Glomerular visceral epithelial cell (primary cell): ENCODE data around the gene OR10A3.

Source experiments
- DNase-seq: peaks from one replicate; pipeline ENCODE4 v3.0.0-alpha.2; 2016; ENCODE audit errors: extremely low spot score

The OR10A3 gene

DNA sequence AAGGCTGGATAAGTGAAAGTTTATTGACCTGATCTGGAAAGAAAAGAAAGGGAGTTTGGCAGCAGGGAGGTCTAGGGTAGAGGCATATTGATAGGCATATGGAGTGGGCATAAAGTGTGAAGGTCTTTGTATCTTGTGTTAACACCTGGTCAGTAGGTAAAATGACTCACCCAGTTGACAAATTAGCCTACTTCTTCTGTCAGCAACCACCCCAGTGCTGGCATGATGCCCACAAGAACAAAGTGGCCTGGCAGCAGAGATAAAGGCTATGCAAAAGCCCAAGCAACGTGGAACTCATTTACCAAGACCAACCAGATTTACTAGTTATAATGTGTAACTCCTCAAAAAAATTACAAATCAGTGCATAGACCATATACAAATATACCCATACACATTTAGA is 4.9 kb downstream of the OR10A3 start:
- no peak for DNase-seq

GRCh38 chr11:7931168-7931567 is 10.3 kb downstream of the OR10A3 start, which contains the start of gene OR10A6:
Gene OR10A6 (minus strand): TSS chr11:7931268. CDS start chr11:7928662, 2,606 bp downstream.
- no peak for DNase-seq

DNA sequence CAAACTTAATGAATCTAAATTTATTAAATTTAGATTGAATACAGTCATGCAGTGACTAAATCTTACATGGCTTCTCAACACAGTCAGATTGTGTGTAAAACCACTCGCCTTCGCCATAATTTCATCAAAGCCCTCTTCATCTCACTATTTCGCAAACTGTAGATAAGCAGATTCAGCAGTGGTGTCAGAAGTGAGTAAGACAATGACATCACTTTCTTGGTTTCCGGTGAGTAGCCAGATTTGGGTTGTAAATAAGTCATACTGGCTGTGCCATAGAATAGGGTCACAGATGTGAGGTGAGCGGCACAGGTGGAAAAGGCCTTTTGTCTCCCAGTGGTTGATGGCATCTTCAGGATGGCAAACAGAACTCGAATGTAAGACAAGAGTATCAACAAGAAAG is 13.9 kb downstream of the OR10A3 start:
- DNase-seq = no peak

- no peak for DNase-seq
Measured at GRCh38 chr11:7924536-7924935, 17.0 kb downstream of the OR10A3 start.

GRCh38 chr11:7918141-7918540 is 23.4 kb downstream of the OR10A3 start:
- DNase-seq = no peak

GRCh38 chr11:7911011-7911410 is 30.5 kb downstream of the OR10A3 start:
- no peak for DNase-seq

DNA sequence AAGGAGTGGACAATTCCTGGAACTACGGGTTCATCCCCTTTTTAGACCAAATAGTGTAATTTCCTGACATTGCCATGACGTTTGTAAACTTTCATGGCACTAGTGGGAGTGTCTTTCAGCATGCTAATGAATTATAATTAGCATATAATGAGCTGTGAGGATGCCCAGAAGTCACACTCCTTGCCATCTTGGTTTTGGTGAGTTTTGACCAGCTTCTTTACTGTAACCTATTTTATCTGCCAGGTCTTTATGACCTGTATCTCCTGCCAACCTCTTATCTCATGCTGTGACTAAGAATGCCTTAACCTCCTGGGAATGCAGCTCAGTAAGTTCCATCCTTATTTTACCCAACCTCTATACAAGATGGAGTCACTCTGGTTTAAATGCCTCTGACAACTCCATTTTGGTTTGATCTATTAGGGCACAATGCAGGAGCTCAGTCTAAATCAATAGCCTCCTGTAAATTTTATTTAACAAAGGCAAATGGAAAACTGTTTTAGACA is 31.2 kb downstream of the OR10A3 start:
- DNase-seq = no peak

DNA sequence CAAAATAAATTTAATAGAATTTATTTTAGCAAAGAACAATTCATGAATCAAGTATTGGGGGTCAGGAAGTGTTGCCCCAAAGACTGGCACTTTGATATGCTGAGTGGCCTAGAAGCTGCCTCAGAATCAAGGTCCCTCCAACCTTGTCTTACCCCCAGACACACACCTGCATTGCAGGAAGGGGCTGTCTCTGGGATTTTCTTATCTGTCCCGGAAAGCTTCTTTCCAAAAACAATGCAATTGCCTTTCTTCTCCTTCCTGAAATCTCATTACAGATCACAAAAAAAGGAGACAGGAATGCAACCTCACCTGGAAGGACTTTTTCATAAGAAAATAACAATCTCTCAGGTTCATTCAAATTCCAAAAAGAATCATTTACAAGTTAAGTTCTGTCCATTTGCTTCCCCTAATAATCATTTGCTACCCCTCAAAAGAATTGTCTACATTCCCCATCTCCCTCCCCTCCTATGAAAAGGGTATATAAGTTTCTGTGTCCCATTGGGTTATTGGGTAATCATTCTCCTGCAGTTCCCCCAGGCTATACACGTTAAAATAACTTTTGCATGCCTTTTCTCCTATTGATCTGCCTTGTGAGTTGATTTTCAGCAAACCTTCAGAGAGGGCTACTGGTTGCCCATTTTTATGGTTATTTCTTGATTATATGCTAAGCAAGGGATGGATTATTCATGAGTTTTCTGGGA is 31.8 kb downstream of the OR10A3 start:
- DNase-seq = no peak

DNA sequence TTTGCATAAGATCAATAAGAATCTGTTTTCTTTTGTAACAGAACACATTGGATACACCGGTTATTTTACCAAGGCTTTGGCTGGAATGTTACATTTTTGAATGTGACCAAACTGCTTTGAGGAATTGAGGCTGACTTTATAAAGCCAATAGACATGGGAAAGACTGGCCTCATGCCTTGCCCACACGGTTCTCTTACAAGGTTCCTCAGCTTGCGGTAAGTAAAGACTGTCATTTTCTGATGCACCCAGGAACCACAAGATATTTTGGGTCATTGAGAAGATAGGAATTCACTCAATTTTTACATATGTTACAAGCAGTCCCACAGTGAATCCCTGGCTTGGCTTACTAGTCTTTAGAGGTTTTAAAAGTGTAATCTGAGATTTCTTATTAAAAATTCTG is 34.4 kb downstream of the OR10A3 start:
- DNase-seq = no peak

DNA sequence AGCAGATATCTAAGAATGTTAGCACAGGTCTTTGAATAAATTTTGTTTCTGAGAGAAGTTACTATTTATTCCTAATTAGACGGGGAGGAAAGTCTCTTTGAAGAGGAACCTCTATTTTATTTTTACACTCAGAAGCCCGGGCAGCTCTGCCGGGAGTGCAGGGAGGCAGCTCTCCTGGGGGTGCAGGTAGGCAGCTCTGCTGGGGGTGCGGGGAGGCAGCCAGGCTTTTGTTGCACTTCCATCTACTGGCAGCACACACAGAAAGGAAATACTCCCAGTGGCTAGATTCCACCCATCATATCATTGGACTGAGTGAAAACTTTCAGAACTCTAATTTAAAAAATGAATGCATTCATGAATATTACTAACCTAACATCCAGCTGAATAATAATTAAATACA is 35.0 kb downstream of the OR10A3 start:
- DNase-seq = no peak

DNA sequence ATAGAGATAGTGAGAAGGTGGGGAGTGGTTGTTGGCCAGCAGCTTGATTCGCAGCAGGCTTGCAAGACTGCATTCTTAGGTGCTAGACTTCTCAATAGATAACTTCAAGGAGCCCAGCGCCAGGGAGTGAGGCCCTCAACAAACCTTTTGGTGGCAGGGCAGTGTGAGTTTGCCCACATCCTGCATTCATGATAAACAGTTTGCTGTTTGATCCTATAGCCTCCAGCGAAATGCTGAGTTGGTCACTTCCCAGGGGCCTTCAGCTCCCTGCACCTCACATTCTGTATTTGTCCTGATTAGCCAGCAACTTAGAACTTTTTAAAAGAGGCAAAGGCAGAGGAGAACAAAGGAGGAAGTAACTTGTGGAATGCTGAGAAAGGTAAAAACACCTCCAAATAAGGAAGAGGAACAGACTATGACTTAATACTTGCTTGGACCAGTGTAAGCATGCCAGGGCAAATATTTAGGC is 35.5 kb downstream of the OR10A3 start:
- DNase-seq = no peak

DNA sequence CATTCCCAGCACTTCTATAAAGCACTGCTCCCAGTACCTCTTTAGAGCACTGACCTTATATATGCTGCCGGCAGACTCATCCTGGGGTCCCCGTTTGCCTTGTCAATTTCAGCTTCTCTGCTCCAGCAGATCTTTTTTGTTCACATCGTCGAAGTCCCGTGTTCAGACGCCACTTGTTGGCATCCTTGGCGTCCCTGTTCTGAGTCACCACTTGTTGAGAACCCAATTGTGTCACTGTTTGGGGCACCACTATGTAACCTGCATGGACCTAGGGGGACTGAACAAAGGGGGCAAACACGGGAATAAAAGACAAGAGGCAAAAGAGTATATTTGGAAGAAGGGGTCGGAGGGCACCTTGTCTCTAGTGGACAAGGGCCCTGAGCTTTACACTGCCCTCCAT is 36.0 kb downstream of the OR10A3 start:
- no peak for DNase-seq

DNA sequence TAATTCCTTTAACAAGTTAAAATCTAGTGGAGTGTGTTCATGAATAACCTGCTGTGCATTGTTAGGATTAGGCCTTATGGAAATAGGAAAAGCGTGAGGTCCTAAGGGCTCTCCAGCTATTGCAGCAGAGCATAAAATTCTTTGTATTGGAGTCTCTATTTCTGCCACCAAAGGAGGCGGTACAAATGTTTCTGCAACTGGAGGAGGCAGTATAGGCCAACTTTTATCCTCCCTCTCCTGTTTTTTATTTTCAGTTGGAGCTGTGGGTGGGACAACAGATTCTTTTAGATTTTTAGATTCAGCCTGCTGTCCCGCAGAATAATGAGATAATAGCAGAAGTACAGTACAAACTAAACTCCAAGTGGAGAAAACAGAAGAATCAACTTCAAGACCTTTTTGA is 36.6 kb downstream of the OR10A3 start:
- DNase-seq = no peak

- DNase-seq = no peak
Measured at GRCh38 chr11:7903940-7904339, 37.6 kb downstream of the OR10A3 start.

DNA sequence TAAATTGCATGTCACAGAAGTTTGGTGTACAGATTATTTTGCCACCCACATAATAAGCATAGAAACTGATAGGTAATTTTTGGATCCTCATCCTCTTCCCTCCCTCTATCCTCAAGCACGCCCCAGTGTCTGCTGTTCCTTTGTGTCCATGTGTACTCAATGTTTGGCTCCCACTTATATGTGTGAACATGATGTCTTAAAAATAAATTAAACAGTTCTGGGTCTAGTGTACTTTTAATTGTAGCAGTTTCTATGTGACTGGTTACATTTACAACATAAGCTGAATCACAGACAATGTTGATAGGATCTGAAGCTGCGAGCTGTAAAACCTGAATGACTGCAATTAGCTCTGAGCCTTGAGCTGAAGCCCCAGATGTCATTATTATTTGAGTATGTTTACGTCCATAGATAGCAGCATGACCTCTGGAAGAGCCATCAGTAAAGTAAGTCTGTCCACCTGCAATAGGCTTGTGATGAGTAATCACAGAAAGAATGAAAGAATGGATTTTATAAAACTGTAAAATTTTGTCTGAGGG is 40.1 kb downstream of the OR10A3 start:
- no peak for DNase-seq

DNA sequence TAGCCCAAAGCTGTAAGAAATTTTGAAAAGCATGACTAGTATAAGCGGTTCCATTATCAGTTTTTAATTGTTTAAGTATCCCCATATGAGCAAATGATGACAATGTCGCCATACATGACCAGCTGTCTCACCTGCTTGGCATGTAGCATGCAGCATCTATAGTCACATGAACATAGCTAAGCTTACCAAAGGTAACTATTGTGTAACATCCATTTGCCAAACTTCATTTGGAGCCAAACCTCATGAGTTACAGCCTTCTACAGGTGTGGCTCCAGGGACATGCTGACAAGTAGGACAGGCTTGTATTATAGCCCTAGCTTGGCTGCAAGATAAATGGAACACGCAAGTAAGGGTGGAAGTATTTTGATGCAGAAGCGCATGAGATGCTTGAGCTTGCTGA is 40.8 kb downstream of the OR10A3 start:
- DNase-seq = no peak

DNA sequence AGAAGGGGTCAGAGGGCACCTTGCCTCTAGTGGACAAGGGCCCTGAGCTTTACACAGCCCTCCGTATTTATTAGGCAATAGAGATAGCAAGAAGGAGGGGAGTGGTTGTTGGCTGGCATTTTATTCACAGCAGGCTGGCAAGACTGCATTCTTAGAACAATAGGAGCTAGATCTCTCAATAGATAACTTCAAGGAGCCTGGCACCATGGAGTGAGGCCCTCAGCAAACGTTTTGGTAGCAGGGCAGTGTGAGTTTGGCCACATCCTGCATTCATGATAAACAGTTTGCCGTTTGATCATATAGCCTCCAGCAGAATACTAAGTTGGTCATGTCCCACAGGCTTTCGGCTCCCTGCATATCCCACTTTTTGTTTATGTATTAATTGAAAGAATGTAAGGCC is 42.1 kb downstream of the OR10A3 start:
- no peak for DNase-seq

DNA sequence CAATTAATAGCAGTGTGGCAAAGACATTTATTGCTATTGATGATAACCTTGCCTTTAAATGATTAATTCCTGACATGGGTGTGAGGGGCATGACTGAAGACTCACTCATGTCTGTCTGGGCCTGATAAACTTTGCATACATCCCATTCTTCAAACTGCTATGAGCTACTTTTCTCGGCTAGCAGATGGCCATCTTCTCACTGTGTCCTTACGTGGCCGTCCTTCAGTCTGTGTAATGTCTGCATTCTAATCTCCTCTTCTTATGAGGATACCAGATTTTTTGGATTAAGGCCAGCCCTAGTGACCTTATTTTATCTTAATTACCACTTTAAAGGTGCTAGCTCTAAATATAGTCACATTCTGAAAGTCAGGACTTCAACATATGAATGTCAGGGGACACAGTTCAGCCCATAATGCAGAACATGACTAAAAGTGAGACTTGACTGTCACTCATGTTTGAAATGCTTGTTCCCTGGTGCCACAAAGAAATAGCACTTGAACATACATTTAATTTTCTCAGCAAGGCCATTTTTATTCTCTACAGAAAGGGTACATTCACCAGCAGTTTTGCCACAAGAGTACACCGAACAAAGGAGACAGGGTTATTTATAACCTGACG is 42.7 kb downstream of the OR10A3 start:
- DNase-seq = no peak

GRCh38 chr11:7896009-7896785 is 45.3 kb downstream of the OR10A3 start:
- DNase-seq = no peak

DNA sequence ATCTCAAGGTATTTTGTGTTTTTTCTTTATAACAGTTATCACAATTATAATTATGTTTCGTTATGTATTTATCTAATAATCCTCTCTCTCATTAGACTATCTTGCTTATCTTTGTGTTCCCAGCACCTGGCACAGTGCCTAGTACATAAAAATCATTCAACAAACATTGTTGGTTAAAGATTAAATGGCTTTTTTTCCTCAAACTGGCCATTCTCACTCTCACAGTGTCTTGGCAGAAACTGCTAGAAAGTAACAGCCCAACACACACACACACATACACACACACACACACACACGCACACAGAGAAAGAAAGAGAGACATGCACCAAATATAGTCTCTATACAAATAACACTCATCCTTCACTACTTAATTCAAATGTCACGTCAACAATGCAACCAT is 47.3 kb downstream of the OR10A3 start:
- no peak for DNase-seq

- no peak for DNase-seq
Measured at GRCh38 chr11:7893796-7894195, 47.7 kb downstream of the OR10A3 start.

DNA sequence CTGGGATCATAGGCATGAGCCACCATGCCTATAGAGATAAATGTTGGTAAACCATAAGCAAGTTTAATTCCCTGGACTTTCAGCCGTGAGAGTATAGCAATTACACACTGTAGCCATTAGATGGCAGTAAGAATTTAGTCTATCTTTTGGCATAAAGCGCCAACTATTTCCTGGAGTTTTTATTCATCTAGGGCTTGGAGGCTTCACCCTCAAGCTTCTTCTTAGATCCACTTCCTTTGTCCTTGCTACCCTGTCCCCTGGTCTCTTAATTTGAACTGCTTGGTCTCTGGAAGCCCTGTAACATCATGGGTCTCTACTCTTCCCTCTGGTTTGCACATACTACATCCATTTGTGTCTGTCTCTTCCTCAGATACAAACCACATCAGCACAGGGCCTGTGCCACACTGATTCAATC is 48.7 kb downstream of the OR10A3 start:
- DNase-seq = peak; percentile 56
